HCT116 (cell line): ENCODE data around the gene N4BP3.

Experiments used
- CBX3 ChIP-seq: IDR thresholded peaks from 2 replicates; pipeline ENCODE4 v1.6.1; 2012; ENCODE audit warnings: low read depth
- EZH2 ChIP-seq: fragments of 200-600 bp; sonication (generic); IDR thresholded peaks from 2 replicates; pipeline ENCODE4 v1.6.1; 2017; ENCODE audit warnings: antibody characterized with exemption, mixed run types
- EZH2phosphoT487 ChIP-seq: fragments of 200-600 bp; IDR thresholded peaks from 2 replicates; pipeline ENCODE4 v1.6.1; 2018; ENCODE audit warnings: antibody characterized with exemption, borderline replicate concordance
- JUND ChIP-seq: IDR thresholded peaks from 2 replicates; pipeline ENCODE4 v1.6.1; 2012
- POLR2A ChIP-seq: IDR thresholded peaks from 2 replicates; pipeline ENCODE4 v1.7.0; 2011; ENCODE audit warnings: borderline replicate concordance; ENCODE audit not compliant: insufficient read depth, insufficient read length; ENCODE audit errors: extremely low read depth
- POLR2AphosphoS5 ChIP-seq: IDR thresholded peaks from 2 replicates; pipeline ENCODE4 v1.6.1; 2011; ENCODE audit warnings: mild to moderate bottlenecking, low read depth, low read length, moderate library complexity
- RAD21 ChIP-seq: IDR thresholded peaks from 2 replicates; pipeline ENCODE4 v1.6.1; 2012; ENCODE audit warnings: low read depth, mild to moderate bottlenecking
- REST ChIP-seq: IDR thresholded peaks from 2 replicates; pipeline ENCODE4 v1.6.1; 2012; ENCODE audit warnings: low read depth
- ZNF274 ChIP-seq: fragments of 200-500 bp; sonication (Bioruptor generic); IDR thresholded peaks from 2 replicates; pipeline ENCODE4 v1.6.1; 2014; ENCODE audit warnings: mild to moderate bottlenecking, low read depth, low read length, inconsistent platforms
- TF ChIP-seq, protein P1 (sequence below), 3 experiments: fragments of 200-600 bp in 1 of 3; sonication (generic) in 1 of 3; IDR thresholded peaks in 2 of 3; conservative IDR thresholded peaks in 1 of 3; 2 replicates each; pipeline ENCODE4 v1.5.1; 2012 to 2017; ENCODE audit warnings: low read depth in 2 of 3, low read length in 2 of 3, antibody characterized with exemption in 1 of 3, borderline replicate concordance in 1 of 3, control low read depth in 1 of 3, mild to moderate bottlenecking in 1 of 3, mixed read lengths in 1 of 3, mixed run types in 1 of 3, moderate library complexity in 1 of 3; ENCODE audit not compliant: insufficient read depth in 1 of 3
- TF ChIP-seq, protein P2 (sequence below): IDR thresholded peaks from 2 replicates; pipeline ENCODE4 v1.6.1; 2012
- TF ChIP-seq, protein P3 (sequence below): IDR thresholded peaks from 2 replicates; pipeline ENCODE4 v1.6.1; 2012
- TF ChIP-seq, protein P4 (sequence below): IDR thresholded peaks from 2 replicates; pipeline ENCODE4 v1.6.1; 2011; ENCODE audit warnings: mild to moderate bottlenecking, low read length, moderate library complexity; ENCODE audit not compliant: insufficient replicate concordance; ENCODE audit errors: extremely low read depth

DNA sequence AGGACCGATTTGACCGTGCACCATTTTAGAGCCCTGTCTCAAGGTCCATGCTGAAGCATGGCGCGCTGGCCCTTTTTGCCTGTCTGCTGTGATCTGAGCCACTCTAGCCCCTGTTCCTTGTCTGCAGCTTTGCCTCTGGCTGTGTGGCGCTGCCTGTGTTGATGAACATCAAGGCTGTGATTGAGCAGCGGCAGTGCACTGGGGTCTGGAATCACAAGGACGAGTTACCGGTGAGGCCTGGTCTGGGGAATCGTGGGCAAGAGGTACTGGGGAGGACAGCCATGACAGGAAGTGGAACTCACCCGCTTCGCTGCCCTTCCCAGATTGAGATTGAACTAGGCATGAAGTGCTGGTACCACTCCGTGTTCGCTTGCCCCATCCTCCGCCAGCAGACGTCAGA is 34.1 kb downstream of the N4BP3 start:
- TF ChIP-seq POLR2A, result no peak
- TF ChIP-seq EZH2phosphoT487, result no peak
- TF ChIP-seq CBX3, result no peak
- TF ChIP-seq RAD21, result no peak
- TF ChIP-seq, protein P1, sequence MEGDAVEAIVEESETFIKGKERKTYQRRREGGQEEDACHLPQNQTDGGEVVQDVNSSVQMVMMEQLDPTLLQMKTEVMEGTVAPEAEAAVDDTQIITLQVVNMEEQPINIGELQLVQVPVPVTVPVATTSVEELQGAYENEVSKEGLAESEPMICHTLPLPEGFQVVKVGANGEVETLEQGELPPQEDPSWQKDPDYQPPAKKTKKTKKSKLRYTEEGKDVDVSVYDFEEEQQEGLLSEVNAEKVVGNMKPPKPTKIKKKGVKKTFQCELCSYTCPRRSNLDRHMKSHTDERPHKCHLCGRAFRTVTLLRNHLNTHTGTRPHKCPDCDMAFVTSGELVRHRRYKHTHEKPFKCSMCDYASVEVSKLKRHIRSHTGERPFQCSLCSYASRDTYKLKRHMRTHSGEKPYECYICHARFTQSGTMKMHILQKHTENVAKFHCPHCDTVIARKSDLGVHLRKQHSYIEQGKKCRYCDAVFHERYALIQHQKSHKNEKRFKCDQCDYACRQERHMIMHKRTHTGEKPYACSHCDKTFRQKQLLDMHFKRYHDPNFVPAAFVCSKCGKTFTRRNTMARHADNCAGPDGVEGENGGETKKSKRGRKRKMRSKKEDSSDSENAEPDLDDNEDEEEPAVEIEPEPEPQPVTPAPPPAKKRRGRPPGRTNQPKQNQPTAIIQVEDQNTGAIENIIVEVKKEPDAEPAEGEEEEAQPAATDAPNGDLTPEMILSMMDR (IDR thresholded peaks at IDR 0.05 in 2 of 3, conservative IDR thresholded peaks at IDR 0.05 in 1 of 3; ENCODE audit: borderline replicate concordance in 1 of 3, insufficient read depth in 1 of 3, low read depth in 2 of 3, low read length in 2 of 3), result no peak
- TF ChIP-seq ZNF274, result no peak
- TF ChIP-seq, protein P2, sequence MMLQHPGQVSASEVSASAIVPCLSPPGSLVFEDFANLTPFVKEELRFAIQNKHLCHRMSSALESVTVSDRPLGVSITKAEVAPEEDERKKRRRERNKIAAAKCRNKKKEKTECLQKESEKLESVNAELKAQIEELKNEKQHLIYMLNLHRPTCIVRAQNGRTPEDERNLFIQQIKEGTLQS, result no peak
- TF ChIP-seq EZH2, result no peak
- no peak for TF ChIP-seq REST
- TF ChIP-seq, protein P3, sequence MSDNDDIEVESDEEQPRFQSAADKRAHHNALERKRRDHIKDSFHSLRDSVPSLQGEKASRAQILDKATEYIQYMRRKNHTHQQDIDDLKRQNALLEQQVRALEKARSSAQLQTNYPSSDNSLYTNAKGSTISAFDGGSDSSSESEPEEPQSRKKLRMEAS, result no peak
- no peak for TF ChIP-seq POLR2AphosphoS5
- TF ChIP-seq JUND, result no peak
- TF ChIP-seq, protein P4, sequence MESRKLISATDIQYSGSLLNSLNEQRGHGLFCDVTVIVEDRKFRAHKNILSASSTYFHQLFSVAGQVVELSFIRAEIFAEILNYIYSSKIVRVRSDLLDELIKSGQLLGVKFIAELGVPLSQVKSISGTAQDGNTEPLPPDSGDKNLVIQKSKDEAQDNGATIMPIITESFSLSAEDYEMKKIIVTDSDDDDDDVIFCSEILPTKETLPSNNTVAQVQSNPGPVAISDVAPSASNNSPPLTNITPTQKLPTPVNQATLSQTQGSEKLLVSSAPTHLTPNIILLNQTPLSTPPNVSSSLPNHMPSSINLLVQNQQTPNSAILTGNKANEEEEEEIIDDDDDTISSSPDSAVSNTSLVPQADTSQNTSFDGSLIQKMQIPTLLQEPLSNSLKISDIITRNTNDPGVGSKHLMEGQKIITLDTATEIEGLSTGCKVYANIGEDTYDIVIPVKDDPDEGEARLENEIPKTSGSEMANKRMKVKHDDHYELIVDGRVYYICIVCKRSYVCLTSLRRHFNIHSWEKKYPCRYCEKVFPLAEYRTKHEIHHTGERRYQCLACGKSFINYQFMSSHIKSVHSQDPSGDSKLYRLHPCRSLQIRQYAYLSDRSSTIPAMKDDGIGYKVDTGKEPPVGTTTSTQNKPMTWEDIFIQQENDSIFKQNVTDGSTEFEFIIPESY, result no peak
